HG03095 (cell line): ENCODE data around the gene PAX3.

Experiments
- ATAC-seq: cut with Tn5 transposase; IDR thresholded peaks from one replicate; pipeline ENCODE4 v1.9.1; 2021; ENCODE audit warnings: moderate library complexity; ENCODE audit not compliant: unreplicated experiment

The PAX3 gene

GRCh38 chr2:222310747-222311318 lies 12.0 kb upstream of the PAX3 start:
- ATAC-seq, result no peak

GRCh38 chr2:222309766-222310165 lies 11.0 kb upstream of the PAX3 start:
- ATAC-seq, result no peak

DNA sequence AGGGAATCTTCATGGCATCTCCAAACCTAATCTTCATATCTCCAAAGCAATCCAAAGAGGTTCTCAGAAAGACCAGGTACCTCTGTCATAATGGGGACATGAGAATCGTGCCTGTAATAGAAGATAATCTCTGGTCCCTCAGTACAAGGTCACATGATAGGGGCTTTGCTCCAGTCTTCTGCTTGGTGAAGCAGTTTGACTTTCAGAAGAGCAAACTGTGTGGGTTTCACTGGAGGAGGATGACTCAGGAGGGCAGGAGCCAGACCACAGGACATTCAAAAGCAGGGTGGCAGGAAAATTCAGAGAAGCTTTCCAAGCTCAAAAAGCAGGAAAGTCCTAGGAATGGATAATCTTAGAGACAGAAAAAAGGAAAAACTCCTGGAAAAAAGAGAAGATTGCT lies 10.6 kb upstream of the PAX3 start:
- no peak for ATAC-seq

GRCh38 chr2:222307978-222308730 lies 9.4 kb upstream of the PAX3 start:
- ATAC-seq, result no peak

DNA sequence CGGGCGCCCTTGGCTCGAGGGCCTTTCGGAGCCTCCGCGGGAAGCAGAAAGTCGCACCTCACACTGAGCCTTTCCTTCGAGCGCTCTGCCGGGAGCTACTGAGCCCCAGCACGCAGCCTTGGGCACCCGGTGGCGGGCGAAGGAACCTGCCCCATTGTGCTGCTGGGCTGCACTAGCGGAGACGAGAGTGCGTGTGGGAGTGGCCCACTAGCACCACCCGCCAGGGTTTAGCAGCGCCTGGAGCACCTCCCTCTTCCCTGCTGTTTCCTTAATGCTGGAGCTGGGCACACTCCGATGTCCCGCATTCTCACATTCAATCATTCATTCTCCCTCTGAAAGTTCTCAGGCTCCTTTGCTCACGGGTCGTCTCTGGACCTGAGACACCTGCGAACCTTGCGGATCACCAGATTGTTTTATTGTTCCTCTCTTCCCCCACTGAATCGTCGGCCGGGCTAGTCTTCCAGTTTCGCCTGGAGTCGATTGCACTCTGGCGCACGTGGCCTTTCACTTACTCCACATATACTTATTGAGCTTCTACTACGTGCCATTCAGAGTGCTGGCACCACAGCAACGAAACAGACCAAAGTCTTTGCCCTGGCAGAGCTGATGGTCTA lies 8.5 kb upstream of the PAX3 start:
- ATAC-seq, result no peak

DNA sequence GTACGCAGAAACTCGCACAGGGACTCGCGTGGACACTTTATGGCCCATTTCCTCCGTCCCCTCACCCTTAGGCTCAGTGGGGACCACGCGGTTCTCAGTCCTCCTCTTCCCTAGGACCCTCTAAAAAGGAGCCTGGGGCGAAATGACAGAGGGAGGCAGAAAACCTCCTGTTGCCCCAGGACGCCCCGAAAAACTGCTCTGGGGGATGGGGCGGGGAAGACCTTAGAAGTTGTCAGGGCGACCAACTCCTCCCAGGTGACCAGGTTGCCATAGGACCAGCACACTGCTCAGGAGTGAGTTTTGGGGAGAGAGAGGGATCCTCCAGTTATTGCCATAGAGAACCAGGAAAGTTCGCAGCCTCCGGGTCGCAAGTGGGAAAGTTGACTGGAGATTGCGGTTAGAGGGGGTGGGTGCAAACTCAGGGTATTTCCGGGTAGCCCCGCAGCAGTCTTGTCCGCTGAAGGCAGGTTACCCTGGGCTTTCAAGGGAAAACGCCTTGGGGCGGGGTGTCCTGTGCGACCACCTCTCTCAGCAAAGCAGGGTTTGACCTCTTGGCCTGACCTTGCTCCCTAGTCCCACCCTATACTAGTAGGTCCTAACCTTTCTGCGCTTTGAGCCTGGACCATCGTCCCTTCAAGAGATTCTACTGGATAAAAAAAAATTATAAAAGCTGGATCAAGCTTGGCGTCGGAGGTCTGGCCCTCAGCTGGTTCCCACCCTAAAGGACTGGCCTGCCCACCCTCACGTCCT lies 7.8 kb upstream of the PAX3 start:
- ATAC-seq, result no peak

DNA sequence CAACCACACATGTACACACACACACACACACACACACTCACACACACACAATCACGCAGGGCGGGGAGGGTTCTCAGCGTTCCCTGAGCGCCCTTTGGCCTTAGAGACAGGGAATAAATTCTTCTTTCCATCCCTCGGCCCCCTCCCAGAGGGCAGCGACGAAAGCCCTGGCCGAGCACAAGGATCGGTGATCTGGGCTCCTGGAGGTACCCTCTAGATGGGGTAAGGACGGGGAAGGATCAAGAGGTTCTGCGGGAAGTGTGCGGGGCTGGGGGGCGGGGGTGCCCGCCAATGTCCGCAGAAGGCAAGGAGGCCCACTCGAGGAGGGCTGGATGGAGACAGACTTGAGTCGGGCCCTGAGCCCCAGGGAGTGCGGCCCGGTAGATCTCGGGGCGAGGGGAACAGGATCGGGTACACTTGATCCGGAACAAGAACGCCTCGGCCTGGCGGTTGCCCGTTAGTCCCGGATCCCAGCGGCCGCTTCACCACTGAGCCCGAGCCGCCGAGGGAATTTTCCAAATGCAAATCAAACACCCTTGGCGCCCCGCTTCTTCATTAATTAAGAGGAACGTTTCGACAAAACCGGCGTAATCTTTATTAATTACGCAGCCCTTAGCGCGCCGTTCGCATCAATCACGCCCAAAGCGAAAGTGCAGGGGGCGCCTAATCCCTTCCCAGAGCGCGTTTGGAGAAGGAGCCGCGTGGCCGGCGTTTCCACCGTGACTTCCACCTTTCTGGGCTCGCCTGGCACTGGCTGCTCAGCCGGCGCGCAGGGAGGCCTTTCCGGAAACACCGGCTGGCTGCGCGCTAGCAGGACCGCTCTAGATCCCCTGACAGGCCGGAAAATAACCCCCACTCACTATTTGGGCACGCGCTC lies 7.0 kb upstream of the PAX3 start:
- no peak for ATAC-seq

GRCh38 chr2:222304737-222305515 lies 6.1 kb upstream of the PAX3 start:
- ATAC-seq, result no peak

GRCh38 chr2:222303828-222304736 lies 5.3 kb upstream of the PAX3 start:
- no peak for ATAC-seq

DNA sequence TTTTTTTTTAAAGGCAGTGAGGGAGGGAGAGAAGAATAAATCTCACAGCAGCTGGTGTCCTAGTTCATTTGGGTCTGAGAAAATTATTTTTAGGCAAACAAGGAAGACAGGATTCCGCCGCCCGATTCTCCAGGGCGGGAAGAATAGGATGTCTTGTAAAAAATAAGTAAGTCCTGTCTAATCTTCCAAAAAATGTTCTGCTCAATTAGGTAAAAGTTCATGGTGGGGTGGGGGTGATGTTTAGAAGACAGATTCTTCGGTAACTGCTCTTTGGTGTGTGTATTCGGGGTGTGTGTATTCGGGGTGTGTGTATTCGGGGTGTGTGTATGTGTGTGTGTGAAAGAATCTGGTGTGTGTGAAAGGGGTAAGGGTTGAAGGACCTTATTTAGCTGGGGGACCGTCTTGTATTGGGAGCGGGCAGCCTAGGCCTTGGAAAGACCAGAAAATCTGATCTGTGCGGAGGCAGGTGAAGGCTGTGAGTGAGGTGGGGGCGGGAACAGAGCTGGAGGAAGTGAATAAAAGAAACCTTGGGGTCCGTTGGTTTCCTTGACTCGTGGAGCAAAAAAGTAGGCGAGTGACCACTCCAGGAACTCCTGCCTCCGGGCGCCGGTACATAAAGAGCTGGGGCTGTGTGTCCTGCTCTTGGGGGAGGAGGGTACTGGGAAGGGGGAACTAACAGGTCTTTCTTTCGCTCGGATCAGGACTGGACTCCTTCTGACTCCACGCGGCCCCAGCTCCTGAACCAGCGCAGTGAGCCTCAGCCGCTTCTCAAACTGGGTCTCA lies 4.4 kb upstream of the PAX3 start:
- no peak for ATAC-seq

GRCh38 chr2:222302178-222303018 lies 3.6 kb upstream of the PAX3 start:
- ATAC-seq, result no peak

DNA sequence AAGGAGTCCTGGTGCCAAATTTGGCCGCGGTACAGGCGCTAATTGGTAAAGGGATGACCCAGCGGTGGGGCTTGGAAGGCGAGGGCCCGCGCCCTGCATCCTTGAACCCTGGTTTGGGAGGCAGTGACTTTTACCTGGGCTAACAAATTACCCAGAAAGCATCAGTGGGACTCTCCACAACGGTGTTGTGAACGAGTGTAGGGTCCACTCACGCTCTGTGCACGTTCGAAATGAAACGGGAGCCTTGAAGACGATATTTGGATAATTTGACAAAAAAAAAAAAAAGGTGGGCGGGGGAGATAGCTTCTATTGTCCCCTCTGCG lies 3.0 kb upstream of the PAX3 start:
- no peak for ATAC-seq

- ATAC-seq, result no peak
Measured at GRCh38 chr2:222301053-222301795, 2.4 kb upstream of the PAX3 start.

DNA sequence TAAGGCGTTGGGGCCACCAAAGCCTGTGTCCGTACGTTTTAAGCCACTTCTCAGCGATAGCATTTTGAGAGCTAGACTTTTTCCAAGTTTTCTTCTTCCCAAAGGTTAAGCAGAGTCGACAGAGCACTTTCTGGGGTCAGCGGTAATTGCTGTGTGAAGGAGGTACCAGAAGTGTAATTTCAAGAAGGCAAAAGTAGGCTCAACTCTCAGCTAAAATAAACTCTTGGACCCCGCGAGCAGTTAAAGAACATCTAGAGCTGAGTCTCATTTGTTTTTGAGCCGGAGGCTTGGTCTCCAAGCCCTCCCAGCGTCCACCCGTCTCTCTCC lies 1.9 kb upstream of the PAX3 start:
- no peak for ATAC-seq

DNA sequence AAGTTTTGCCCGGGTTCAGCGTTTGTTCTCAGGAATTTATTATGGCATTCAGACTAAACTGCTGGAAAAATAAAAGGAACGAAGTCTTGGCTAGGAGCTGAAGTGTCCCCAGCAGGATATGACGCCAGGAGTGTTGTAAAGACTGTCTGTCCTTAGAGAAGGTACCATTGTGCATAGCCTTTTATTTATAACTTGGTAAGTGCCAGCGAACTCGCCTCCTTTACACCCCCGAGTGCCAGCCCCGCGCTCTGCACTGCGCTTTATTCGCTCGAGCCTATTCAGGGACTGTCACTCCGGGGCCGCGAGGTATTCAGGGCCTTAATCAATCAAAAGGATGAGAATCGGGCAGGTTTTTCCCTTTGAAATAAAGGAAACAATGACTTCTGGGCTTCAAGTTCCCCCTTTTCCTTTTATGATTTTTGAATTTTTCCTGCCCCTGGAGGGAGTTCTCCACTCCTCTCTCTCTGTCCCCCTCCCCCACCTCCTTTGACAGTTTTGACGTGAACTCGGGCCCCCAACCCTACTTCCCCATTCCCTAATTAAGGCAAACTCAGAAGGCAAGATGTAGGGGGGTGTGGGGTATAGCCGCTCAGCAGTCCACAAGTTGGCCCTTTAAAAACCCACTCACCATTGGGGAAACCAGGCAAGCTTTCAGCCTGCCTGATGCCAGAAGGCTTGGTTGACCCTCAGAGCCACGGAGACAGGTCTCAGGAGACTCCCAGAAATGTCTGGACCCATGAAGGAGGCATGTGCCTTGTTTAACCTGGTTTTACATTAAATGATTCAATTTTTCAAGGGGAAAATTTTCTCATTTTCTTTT lies 1.3 kb upstream of the PAX3 start:
- no peak for ATAC-seq

- ATAC-seq, result no peak
Measured at GRCh38 chr2:222298001-222298310, 842 bp downstream of the PAX3 start.
